HL-60/S4 treated with phorbol 12-myristate 13-acetate at 8.2 ng/mL for 4 days and 3 days (cell line): Measurements from ENCODE around the gene GLRA3.
"Not testable (repeated sequence)": the region's sequence is repeated elsewhere in the genome, so short reads cannot be mapped to it uniquely, and the experiment has no call there.

Source experiments
- in situ Hi-C: fragments of 300-500 bp; cut with MboI; formaldehyde crosslinking; loops from 2 replicates; pipeline ENCODE4 v1.15.0; 2022; ENCODE audit warnings: low sequenced_read_pairs

GLRA3 gene

DNA sequence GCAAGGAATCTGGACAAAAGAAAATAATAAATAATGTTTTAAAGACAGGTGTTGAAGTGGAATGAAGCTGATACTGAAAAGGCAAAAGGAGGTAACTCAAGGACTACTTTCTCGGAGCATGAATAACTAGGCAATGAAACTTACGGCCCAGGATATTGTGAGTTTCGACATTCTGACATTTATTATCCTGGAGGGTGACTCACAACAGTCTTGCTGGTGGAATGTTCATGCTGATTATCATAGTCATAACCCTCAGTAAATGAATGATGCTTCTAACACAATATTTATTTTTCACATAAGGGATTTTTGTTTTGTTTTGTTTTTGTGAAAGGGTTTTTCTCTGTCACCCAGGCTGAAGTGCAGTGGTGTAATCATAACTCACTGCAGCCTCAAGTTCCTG is 159.8 kb downstream of the GLRA3 start:
- in situ Hi-C loops = no loop called here

DNA sequence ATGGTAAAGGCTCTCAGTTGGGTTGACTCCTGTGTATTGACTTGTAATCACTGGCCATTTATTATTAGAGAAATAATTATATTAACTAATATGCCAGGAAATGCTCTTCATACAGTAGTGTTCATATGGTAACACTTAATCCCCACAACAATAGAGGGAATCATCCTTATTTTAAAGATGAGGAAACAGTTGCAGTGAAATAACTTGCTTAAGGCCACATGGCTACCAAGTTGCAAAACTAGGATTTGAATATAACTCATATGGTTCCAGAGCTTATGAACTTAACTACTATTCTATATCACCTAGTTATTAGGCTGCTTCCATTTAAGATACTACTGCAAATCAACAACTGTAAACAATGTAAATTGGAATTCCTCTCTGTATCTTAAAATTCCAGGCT is 163.2 kb downstream of the GLRA3 start:
- in situ Hi-C loops = no loop called here

DNA sequence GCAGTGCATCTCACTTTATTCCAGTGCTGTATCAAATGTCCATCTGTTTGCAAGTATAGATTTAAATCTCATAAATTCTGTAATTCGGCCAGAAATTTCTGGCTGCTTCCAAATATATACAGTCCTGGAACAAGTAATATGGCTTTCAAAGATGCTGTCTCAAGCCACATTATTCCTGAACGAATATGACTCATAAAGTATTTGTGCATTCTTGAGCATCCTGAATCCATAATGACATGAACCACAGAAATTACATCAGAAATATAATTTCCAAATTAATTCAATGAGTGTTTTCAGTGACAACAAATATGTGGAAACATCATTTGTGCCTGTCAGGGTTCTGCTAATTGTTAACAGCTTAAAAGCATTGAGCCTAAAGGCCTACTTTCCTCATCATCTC is 165.8 kb downstream of the GLRA3 start:
- in situ Hi-C loops = no loop called here

DNA sequence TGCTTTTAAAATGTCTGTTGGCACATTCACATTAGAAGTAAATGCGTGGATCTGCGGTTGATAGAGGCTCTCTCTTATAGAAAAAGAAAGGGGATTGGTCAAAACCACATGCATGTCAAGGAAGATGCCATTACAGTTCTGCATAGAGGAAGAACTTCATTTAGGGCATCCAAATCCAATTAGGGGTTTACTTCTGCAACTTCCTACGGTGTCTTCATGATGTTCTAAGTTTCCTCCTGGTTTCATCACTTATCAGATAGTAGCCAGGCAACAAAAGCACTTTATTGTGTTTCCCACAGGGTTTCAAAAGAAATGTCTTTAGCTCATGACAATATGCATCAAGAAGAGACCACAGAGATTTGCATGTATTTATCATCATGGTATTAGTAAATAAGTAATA is 170.8 kb downstream of the GLRA3 start:
- in situ Hi-C loops = no loop called here

DNA sequence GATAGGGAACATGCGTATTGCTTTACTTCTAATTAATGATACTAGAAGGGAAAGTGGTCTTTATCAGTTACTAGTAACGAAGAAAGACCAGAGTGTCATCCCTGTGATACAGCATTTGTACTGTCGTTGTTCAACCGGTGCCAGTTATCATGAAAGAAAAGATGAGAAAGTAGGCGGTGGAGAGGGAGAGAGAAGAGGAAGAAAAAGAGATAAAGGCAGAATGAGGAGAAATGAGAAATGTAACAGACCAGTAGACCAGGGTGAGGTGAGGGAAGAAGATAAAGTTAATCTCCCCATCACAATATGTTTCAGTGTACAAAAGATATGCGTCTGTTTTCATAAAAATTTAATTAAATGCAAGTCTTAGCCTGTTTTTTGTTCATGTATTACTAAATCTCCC is 171.6 kb downstream of the GLRA3 start:
- in situ Hi-C loops = no loop called here

DNA sequence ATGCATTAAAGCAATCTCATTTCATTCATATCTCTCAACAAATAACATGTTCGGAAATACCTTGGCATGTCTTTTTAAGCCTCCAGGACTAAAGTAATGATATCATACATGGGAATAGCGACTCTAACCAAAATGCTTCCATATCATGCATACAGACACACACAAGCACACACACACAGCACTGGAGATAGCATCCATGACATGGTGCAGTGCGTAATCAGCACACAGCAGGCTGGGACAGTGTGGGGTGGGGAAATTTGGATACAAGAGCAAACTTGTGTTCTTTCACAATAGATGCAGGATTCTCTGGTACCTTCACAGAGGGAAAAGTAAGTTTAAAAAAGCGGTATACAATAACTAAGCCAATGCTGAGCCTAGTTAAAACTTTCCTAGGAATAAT is 174.4 kb downstream of the GLRA3 start:
- in situ Hi-C loops = no loop called here

DNA sequence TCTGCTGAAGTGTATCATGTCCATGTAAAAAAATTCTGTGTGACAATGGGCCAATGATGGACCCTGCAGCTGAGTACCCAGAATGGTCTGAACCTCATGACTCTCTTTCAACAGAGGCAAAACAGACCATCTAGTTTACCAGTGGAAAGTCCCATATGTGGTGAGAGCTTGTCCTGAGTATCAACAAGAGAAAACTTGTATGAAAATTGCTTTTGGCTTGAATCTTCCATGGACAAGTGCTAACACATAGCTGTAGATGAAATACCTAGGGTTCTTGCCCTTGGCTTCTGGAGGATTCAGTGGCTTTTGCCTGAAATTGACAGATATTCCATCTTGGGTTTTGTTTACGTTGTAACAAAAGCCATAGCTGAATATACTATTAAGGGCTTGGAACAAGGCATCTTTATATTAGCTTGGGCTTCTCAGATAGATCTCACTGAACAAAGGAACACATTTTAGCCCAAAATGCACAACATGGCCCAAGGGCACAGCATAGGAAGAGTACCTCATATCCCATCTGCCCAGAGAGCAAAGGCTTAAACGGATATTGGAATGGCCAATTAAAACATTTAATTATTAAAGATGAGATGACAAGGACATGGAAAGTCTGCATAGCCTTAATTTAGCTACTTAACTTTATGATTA is 178.2 kb downstream of the GLRA3 start:
- in situ Hi-C loops = no loop called here

DNA sequence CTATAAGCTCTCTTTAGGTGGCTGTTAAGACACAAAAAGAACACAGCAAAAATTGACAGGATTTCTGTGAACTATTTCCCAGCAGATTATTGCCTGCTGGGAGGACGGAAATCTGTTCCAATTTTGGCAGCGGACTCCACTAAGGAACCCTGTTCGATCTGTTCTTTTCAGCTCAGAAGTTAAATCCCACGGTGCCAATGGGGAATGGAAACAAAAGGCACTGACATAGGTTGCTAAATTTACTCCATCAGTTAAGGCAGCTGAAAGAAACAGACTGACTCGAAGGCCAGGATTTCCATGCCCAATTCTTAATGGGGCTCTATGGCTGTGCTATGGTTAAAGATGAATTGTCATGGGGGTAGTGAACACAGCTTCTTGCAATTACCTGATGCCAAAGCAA is 180.2 kb downstream of the GLRA3 start:
- in situ Hi-C loops = no loop called here

DNA sequence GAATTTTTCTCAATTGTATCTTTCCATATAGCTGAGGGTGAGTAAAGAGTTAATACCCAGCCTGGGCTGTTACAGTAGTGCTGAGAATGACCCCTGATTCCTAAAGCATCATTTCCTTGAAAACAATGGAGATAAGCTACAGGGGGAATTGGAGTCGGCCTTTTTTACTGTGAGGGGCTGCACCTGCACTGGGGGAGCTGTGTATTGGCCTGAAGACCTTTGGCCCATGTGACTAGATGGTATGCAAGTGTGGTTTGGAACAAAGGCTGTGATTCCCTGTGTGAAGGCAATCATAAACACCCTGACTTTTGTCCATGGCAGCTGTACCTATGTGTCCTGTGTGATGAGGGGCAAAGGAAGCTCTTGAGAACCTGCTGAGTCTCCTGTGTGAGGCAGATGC is 182.7 kb downstream of the GLRA3 start:
- in situ Hi-C loops = no loop called here

DNA sequence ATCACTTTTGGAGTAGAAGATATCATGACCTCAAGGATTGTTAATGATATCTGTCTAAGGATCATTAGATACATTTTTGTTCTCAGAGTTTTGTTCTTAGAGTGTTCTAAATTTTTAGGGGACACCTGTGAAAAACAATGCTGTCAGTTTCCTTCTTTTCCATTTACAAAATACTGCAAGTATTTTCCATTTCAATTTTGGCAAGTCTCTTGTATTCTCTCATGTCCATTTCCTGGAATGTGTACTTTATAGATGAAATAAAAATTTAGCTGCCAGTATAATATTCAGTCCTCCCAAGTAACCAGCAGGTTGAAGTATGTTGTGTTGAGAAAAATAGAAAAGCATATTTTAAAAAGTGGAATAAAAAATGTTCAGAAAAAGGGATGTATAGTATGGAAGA is 188.9 kb downstream of the GLRA3 start:
- in situ Hi-C loops = no loop called here

DNA sequence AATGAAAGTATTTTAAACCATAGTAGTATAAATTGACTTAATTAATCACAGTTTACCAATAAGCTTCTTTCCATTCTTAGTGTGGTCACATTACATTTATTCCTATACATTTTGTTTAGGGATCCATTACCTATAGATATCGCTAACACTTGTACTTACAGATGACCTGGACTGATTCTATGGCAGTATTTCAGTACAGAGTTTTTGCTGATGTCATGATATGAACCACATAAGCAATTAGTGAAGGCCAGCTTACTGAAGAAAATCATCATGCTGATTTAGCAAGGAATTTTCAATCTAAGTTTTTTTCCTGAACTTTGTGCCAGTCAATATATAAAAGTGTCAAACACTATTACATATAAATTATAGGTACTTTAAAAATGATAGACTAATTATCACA is 193.3 kb downstream of the GLRA3 start:
- in situ Hi-C loops = no loop called here

DNA sequence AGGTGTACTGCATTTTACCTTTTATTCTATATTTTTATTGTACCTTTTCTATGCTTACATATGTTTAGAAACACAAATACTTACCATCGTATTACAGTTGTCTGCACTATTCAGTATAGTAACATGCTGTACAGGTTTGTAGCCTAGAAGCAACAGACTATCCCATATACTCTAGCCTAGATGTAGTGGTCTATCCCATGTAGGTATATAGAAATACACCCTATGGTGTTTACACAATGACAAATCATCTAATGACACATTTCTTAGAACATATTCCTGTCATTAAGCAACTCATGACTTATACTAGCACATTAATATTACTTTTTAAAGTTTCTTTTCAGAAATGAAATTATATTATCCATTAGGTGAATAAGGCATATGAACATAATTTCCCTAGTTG is 195.6 kb downstream of the GLRA3 start:
- in situ Hi-C loops = no loop called here

DNA sequence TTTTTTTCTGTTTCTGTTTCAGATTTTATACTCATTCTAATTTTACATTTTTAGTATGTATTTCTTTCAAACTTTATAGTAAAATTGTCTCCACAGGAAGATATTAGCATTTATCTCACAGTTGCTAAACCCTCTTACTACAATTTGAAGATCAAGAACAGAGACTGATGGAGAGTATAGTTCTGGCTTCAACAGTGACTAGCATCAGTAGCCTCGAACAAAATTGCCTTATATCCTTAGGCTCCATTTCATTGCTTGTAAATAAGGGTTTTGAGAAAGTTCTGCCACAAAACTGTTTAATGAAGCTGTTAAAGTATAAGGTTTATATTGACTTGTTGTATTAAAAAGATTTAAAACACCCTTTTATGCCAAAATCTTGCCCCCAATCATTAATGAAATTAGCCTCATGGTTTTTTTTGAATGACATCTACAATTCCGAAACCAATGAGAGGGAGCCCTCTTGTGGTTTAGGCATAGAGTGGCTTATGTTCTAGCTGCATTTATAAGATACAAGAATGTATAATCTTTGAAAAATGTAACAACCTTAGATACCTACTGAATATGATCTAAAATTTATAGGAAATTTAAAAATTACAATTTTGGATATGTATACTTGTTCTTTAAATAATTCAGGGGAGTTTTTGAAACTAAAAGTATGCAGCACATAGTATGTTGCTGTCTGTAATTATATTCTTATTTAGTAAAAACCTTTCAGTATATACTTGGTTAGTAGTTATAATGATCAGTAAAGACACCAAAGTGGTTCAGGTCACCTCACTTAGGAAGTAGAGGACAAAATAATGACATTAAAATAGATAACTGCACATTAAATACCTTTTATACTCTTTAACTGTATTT is 196.9 kb downstream of the GLRA3 start:
- in situ Hi-C loops = no loop called here

DNA sequence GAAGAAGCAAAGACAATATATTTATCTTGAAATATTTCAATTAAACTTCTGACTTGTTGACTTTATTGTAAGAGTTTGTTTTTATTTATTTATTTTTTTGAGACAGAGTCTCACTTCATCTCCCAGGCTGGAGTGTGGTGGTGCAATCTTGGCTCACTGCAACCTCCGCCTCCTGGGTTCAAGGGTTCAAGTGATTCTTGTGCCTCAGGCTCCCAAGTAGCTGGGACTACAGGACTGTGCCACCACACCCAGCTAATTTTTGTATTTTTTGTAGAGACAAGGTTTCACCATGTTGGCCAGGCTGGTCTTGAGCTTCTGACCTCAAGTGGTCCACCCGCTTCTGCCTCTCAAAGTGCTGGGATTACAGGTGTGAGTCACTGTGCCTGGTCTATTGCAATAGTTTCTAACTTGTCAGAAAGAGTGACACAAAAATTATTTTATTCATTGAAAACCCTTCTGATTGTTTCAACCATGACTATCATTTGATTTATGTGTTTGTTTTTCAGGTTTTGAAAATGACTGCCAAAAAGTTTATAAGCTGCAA is 199.1 kb downstream of the GLRA3 start:
- in situ Hi-C loops = not testable (repeated sequence)

DNA sequence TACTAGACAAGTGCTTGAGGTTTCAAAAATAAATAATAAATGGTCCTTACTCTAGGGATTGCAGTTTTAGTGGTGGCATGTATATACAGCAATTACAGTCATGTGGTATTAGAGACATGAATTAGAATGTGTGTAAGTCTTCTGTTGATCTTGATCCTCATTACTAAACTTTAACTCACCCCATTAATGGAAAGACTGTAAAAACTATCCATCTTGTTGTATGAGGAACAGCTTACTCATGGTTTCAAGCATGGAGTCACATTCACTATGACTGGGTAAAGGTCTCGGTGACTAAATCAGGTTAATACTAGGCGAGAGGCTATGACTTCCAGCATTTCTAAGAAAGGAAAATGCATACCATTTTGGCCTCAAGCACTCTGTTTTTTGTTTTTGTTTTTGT is 199.8 kb downstream of the GLRA3 start:
- in situ Hi-C loops = no loop called here

DNA sequence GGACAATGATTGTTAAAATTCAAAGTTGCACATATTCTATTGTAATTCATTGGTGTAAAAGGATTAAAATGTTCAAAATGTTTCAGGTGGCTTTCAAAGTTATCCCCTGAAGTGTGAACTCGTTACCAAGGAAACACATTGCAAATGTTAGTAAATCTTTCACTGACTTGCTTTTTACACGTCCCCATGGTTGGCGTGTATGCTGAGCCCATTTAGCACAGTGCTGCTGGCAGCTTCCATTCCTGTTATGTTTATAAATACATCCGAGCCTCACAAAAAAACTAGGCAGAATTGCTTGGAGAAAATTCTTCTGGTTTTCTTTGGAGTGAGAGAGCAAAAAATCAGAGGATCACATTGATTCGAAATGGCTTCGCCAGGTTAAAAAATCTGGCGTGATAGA is 200.9 kb downstream of the GLRA3 start:
- in situ Hi-C loops = no loop called here

DNA sequence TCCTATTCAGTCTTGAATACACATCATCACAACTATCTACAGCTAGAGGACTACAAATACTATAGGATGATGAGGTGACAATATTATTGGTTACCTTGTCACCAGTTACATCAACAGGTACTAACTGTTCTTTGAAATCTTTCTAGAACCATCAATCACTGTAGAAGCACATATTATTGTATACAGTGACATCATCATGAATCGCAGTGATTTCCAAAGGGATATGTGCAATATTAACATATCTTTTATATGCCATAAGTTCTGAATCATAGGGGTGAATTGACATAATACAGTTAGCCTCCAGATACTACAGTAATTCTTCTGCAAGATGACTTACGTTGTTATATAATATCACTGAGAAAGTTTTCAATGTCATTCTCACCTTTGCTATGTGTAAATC is 201.6 kb downstream of the GLRA3 start:
- in situ Hi-C loops = no loop called here

DNA sequence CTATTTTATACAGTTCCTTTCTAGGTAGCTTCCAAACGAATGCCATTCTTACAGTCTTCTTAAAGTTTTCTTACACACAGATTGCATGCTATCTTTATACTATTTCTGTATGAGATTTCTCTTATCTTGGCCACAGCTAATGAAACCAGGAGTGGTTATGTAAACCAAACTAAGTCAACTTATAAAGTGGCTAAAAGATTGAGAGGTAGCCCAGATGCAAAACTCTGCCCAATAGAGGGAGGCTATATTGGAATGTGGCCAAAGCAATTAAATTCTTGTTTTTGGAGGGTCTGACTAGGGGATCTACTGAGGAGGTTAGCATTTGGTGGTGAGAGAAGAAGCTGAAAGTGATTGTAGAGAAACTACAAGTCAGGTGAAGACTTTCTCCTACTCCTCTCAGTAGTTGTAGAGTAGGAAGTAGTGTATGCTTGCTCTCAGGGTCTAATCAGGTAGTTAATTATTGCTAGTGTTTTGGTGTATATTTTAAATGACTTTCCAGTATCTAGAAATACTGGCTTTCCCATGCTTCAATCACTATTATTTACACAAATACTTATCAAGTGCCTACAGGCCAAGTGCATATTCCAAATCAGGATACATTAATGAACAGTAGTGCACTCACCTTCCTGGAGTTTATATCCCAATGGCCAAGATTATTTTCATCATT is 202.6 kb downstream of the GLRA3 start:
- in situ Hi-C loops = no loop called here

DNA sequence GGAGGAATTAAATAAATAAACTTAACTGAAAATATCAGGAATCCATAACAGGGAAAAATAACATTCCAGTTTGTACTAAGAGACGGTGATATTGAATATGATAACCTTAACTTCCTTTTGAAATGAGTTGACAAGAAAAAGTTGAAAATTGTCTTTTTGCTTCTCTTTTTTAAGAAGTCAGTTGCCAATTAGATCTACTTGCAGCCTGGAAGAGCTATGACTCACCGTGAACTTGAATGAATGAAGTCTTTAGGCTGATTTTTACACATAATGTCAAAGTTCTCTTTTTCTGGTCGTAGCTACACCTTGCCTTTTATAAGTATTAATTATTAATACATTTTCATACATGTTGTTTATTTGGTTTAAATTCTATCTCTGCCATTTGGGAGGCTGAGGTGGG is 212.4 kb downstream of the GLRA3 start:
- in situ Hi-C loops = no loop called here

DNA sequence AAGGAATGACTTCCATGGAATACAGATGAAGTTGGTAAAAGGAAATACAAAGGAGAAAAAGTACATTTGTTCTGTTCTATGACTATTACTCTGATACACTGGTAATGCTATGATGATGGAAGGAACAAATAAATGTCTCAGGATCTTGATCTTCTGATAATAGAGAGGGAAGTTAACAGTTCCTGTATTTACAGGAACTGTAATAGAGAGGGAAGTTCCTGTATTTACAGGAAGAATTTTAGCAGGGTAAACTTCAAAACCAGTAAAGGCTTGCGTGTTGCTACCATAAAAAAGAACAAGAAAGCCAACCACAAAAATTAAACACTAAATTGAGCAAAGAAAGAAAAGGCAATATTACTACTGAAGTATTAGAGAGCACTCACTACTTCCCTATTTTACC is 215.1 kb downstream of the GLRA3 start:
- in situ Hi-C loops = no loop called here

DNA sequence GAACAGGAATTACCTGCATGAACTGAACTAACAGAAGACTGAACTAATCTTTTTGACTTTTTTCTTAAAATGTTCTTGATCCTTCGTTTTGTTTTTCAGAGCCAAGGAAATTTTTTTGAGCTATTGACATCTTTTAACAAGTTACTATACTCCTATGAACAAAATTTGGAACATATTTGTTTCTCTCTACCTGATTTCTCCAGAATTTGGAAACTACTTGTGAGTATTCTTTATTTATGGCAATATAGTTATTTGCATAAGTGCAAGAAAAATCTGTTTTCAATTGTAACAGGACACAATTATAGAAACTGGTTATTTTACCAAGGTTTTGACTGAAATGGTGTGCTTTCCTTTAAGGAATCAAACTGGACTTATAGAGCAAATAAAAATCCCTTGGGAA is 217.3 kb downstream of the GLRA3 start:
- in situ Hi-C loops = no loop called here

DNA sequence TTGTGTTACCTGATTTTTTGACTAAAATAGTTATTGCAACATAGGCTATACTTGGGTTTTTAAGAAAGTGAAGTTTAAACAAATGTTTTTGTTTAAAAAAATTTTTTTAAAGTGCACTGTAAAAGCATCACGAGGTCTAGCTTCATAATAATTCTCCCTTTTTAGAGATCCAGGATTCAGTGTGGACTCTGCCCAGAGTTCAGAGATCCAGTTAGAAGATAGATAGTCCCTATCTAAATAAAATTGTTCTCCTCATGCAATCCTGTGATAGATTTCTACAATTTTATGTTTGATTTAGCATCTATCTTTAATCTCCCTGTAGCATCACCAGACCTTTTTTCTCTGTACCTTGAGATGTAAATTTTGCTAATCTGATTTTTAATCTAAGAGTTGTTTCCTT is 221.3 kb downstream of the GLRA3 start:
- in situ Hi-C loops = no loop called here
